Coronary artery (tissue), 2 donors: ENCODE measurements around the gene OR1J1.

Source experiments
- DNase-seq: peaks from one replicate; pipeline ENCODE4 v3.0.0-alpha.2; 2017; ENCODE audit warnings: low spot score
- H3K27ac ChIP-seq, 2 donors: fragments of 200-600 bp; sonication (generic); one replicate each; pipeline ENCODE4 v1.5.1; 2016 to 2019
- H3K4me3 ChIP-seq: fragments of 200-600 bp; sonication (generic); 2 replicates; pipeline ENCODE4 v1.5.1; 2016; ENCODE audit warnings: mild to moderate bottlenecking, moderate library complexity
- CTCF ChIP-seq: fragments of 200-600 bp; sonication (generic); IDR thresholded peaks from one replicate; pipeline ENCODE4 v1.5.1; 2019; ENCODE audit warnings: antibody characterized with exemption

The OR1J1 gene

GRCh38 chr9:122446819-122447484, 30.8 kb downstream of the OR1J1 start:
- no peak for TF ChIP-seq CTCF
- Histone ChIP-seq H3K4me3 (no peak overlapping the region), H3K27ac (no peak overlapping the region)
- DNase-seq, result no peak

- no peak overlapping the region for H3K4me3 ChIP-seq
Measured at GRCh38 chr9:122445155-122445749, 32.5 kb downstream of the OR1J1 start.

GRCh38 chr9:122444041-122444733, 33.5 kb downstream of the OR1J1 start:
- Histone ChIP-seq H3K4me3 (no peak overlapping the region), H3K27ac (no peak overlapping the region)
- TF ChIP-seq CTCF, result no peak
- DNase-seq, result no peak

More at GRCh38 chr9:122445155-122445749, 32.5 kb downstream of the OR1J1 start:
- H3K27ac ChIP-seq, result no peak overlapping the region
- DNase-seq, result no peak
- TF ChIP-seq CTCF, result no peak

GRCh38 chr9:122442568-122442967, 35.2 kb downstream of the OR1J1 start:
- no peak for DNase-seq
- no peak overlapping the region for H3K27ac ChIP-seq
- no peak for TF ChIP-seq CTCF
- no peak overlapping the region for H3K4me3 ChIP-seq
